ENCODE data around the gene IQCH. TPM values are rescaled to one million over a fixed set of nuclear protein-coding genes. Genes with fewer than 3 reads are reported as not detected.

The IQCH gene
- total and polyA plus RNA-seq, 4 experiments from 2014 or later = 0.99 to 2.1 (median 1.5) TPM

DNA sequence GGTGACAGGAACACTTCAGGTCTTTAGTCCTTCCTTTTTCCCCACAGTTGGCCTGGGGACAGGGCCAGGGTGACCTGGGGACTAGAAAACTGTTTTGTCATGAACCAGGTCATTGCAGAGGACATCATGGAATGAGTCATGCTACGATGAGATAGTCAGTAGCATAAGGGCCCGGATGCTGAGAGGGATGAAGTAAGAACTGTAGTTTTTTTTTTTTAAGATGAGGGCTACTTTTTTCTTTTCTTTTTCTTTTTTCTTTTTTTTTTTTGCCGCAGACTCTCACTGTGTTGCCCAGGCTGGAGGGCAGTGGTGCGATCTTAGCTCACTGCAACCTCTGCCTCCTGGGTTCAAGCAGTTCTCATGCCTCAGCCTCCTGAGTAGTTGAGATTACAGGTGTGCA, 295.9 kb downstream of the IQCH start:
- H3K27ac Mint-ChIP-seq = no peak overlapping the region
- H3K4me1 Mint-ChIP-seq = peaks cover 14 to 29% (median 23%) of the 10 kb centered on the region in 4 donors
- CTCF ChIA-PET (ENCODE audit: partially characterized antibody) = no interaction called here
- Histone ChIP-seq H3K36me3 (ENCODE audit: insufficient read depth, low read length) (peaks cover 23% of the 10 kb centered on the region), H3K9me3 (ENCODE audit: control insufficient read depth in 1 of 2, low read length in 2 of 2) (no peaks in the 10 kb centered on the region), H3K4me3 (ENCODE audit: low read length in 2 of 2) (no peak overlapping the region), H3K4me1 (ENCODE audit: insufficient read depth, low read length) (peaks cover 10% of the 10 kb centered on the region), H3K27ac (ENCODE audit: low read depth, low read length) (no peak overlapping the region), H3K27me3 (ENCODE audit: insufficient read depth, low read length) (no peaks in the 10 kb centered on the region)
- no peak overlapping the region for H3K4me3 Mint-ChIP-seq
- peaks cover 32 to 50% of the 10 kb centered on the region in 2 donors for H3K36me3 Mint-ChIP-seq
- intact Hi-C loops (cut with micrococcal nuclease) = no loop called here
- POLR2A ChIA-PET (ENCODE audit: partially characterized antibody) = no interaction called here
- no peaks in the 10 kb centered on the region for H3K9me3 Mint-ChIP-seq
- DNase-seq = no peak
- no peaks in the 10 kb centered on the region for H3K27me3 Mint-ChIP-seq

DNA sequence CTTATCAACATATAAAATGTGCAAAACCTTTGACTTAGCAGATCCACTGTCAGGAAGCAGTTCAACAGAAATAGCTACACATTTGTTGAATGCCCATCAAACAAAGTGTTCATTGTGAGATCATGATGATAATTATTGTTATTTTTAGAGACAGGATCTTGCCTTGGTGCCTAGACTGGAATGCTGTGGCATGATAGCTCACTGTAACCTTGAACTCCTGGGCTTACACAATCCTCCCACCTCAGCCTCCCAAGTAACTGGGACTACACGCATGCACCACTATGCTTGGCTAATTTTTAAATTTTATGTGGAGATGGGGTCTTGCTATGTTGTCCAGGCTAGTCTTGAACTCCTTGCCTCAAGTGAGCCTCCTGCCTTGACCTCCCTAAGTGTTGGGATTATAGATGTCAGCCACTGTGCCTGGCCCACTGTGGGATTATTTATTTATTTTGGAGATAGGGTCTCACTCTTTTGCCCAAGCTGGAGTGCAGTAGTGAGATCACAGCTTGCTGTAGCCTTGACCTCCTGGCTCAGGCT, 296.7 kb downstream of the IQCH start:
- H3K4me3 Mint-ChIP-seq = no peak overlapping the region
- Histone ChIP-seq H3K36me3 (ENCODE audit: insufficient read depth, low read length) (peaks cover 23% of the 10 kb centered on the region), H3K27ac (ENCODE audit: low read depth, low read length) (no peak overlapping the region), H3K9me3 (ENCODE audit: control insufficient read depth in 1 of 2, low read length in 2 of 2) (no peaks in the 10 kb centered on the region), H3K4me1 (ENCODE audit: insufficient read depth, low read length) (peaks cover 8% of the 10 kb centered on the region), H3K4me3 (ENCODE audit: low read length in 2 of 2) (no peak overlapping the region), H3K27me3 (ENCODE audit: insufficient read depth, low read length) (no peaks in the 10 kb centered on the region)
- ChIA-PET POLR2A (ENCODE audit: partially characterized antibody) (interaction anchor here (1.3 kb wide), 1 partner anchor 9 kb away, joined by 4 read pairs; the partner anchor contains the start of gene MAP2K5), CTCF (ENCODE audit: partially characterized antibody) (no interaction called here)
- H3K4me1 Mint-ChIP-seq = peaks cover 13 to 25% (median 20%) of the 10 kb centered on the region in 4 donors
- DNase-seq = no peak
- no peaks in the 10 kb centered on the region for H3K27me3 Mint-ChIP-seq
- intact Hi-C loops (cut with micrococcal nuclease) = no loop called here
- no peaks in the 10 kb centered on the region for H3K9me3 Mint-ChIP-seq
- H3K27ac Mint-ChIP-seq = no peak overlapping the region
- H3K36me3 Mint-ChIP-seq = peaks cover 35 to 50% of the 10 kb centered on the region in 2 donors

Other genes starting within 250 kb of the IQCH start
- 100 to 1,000 TPM; 189 to 197 TPM for gene SMAD3, start 189.2 kb upstream of the IQCH start, total RNA-seq
- 10 to 100 TPM; 14.6 to 31.9 TPM for gene SMAD3, start 189.2 kb upstream of the IQCH start, polyA plus RNA-seq
- gene AAGAB, start 125 bp upstream of the IQCH start, total RNA-seq = 10 to 100 TPM; 30.2 to 30.3 TPM
- 10 to 100 TPM; 43.5 to 71.0 TPM for gene AAGAB, start 125 bp upstream of the IQCH start, polyA plus RNA-seq